ENCODE data around the gene PPP1CC. TPM values are rescaled to one million over a fixed set of nuclear protein-coding genes. Genes with fewer than 3 reads are reported as not detected.

The PPP1CC gene
- total RNA-seq, 6 experiments from 2014 or later = 32.8 to 51.7 (median 36.2) TPM

DNA sequence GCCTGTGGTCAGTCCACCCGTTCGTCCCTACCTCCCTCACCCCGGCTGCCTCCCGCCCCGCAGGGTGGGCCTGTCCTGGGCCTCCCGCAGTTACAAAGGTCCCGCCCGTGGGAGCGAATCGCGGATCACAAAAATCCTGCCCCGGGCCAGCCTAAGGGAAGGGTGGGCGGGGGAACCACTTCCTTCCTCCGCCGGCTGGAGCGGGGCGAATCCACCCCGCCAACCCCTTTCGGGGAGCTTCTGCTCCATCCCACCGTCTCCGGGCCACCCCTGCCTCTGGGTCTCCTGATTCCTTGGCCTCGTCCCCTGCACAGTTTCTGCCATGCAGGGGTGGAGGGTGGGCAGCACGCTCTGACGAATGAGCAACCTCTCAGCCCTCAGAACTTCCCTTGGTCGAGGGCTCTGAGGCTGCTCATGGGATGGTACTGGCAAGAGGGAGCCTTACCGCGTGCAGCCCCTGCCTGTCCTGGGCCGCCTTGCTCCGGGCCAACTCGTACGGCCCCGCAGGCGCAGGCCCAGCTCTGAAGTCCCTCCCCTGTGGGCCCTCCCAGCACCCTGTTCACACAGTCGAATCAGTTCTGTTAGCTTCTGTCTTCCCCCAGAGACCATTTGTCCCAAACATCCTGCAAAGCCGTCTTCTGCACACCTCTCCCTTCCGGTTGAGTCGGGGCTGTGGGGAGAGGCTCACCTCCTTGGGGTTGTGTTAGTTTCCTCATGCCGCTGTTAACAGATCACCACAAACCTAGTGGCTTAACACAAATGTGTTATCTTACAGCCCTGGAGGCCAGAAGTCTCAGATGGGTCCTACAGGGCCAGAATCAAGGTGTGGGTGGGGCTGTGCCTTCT is 53.2 kb downstream of the PPP1CC start:
- Histone ChIP-seq H3K36me3 (no peaks in the 10 kb centered on the region), H3K4me1 (peaks cover 0 to 8% (median 0%) of the 10 kb centered on the region in 4 donors), H3K27ac (peak overlapping the region; percentile 33 to 65 (median 44)), H3K9me3 (no peaks in the 10 kb centered on the region), H3K27me3 (no peaks in the 10 kb centered on the region), H3K4me3 (peak overlapping the region; percentile 53 to 55 (median 54))
- no peak for TF ChIP-seq POLR2A (IDR thresholded peaks at IDR 0.05)
- TF ChIP-seq, protein P1, sequence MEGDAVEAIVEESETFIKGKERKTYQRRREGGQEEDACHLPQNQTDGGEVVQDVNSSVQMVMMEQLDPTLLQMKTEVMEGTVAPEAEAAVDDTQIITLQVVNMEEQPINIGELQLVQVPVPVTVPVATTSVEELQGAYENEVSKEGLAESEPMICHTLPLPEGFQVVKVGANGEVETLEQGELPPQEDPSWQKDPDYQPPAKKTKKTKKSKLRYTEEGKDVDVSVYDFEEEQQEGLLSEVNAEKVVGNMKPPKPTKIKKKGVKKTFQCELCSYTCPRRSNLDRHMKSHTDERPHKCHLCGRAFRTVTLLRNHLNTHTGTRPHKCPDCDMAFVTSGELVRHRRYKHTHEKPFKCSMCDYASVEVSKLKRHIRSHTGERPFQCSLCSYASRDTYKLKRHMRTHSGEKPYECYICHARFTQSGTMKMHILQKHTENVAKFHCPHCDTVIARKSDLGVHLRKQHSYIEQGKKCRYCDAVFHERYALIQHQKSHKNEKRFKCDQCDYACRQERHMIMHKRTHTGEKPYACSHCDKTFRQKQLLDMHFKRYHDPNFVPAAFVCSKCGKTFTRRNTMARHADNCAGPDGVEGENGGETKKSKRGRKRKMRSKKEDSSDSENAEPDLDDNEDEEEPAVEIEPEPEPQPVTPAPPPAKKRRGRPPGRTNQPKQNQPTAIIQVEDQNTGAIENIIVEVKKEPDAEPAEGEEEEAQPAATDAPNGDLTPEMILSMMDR (IDR thresholded peaks at IDR 0.05) = no peak
- WGBS (ENCODE audit: insufficient coverage, low coverage, low lambda C conversion rate, missing lambda C conversion rate) = 29% methylated on average over 5 of the region's 38 CpGs
- intact Hi-C loops (cut with DNase I) = no loop called here
- ATAC-seq (peak; percentile 58 to 59 (median 58)), DNase-seq (peak; percentile 53 to 63 (median 62))

DNA sequence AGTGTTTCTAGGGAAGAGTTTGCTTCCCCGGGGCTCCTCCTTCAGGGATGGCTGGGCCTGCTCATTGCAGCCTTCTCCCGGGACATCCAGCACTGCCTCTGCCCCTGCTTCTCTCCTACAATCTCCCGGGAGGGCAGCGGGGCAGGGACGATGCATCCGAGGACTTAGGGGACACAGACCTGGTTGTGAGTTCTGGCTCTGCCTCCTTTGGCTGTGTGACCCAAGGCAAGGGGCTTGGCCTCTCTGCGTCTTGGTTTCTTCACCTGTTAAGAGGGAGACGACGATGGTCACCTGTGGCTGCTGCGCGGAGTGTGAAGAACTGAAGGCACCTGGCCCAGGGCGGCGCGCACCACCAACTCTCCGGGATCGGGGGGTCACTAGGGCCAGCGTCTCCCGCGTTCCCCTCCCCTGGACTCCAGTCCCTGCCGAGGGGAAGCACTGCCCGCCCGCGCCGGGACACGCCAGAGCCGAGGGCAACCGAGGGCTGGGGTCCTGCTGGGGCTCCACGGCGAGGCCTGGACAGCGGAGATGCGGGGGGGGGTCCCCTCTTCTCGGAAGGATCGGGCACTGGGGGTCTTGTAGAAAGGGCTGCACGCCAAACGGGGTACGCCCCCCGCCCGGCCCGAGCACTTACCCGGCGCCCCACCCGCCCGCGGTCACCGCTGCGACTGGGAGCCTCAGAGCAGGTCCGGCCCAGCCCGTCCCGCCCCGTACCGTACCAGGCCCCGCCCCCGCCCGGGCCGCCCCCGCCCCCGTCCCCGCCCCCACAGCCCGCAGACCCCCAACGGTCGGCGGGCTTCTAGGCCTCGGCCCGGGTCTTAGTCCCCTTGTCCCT is 54.0 kb downstream of the PPP1CC start, which contains the start of gene HVCN1:
TSS of gene HVCN1 (minus strand) at position 670 of the 835 bp plus-strand sequence. CDS start 5,870 bp downstream, outside the sequence.
- TF ChIP-seq POLR2A (IDR thresholded peaks at IDR 0.05) = no peak
- TF ChIP-seq, protein P1 (IDR thresholded peaks at IDR 0.05) = no peak
- intact Hi-C loops (cut with DNase I) = no loop called here
- H3K4me3 ChIP-seq = peak within 1 kb of the TSS; percentile 53 to 55 (median 54)
- H3K36me3 ChIP-seq = no peaks in the 10 kb centered on the region
- no peaks in the 10 kb centered on the region for H3K9me3 ChIP-seq
- 41% methylated on average over 2 of the region's 64 CpGs for WGBS (ENCODE audit: insufficient coverage, low coverage, low lambda C conversion rate, missing lambda C conversion rate)
- peak within 1 kb of the TSS; percentile 33 to 65 (median 44) for H3K27ac ChIP-seq
- H3K27me3 ChIP-seq = no peaks in the 10 kb centered on the region
- H3K4me1 ChIP-seq = peaks cover 0 to 8% (median 0%) of the 10 kb centered on the region in 4 donors
- ATAC-seq (peak; percentile 71 to 83 (median 80)), DNase-seq (peak; percentile 56 to 65 (median 63))

DNA sequence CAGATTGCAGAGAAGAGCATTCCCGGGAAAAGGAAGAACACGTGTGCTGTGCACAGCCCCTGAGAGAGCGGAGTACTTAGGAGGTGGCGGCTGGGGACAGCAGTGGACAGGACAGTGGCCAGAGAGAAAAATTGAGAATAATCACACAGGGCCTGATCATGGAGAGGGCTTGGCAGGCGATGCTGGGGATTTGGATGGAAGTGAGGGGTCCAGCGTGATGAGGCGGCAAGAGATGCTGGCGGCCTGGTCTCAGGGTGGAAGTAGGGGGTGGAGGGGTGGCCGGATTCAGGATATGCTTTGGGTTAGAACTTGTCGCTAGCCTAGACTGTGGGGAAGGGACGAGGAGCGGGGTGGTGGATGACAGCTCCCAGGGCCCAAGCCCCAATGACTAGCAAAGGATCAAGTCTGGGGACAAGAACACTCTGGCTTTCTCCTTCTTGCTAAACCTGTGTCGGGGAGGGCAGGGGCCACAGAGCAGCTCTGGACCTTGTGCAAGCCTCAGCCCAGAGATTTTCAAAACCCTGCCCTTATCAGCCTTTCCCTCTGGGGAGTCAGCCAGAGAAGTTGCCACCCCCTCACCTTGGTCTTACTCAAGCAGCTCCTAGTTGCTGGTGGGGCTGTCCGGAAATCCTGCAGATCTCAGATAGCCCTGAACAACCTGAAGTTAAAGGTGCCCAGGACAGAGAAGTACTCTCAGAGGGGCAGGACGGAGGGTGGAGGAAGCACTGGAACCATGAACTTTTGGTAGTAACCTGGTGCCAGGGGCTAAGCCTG is 55.1 kb downstream of the PPP1CC start:
- H3K27ac ChIP-seq = no peak overlapping the region
- H3K36me3 ChIP-seq = no peaks in the 10 kb centered on the region
- 83% methylated on average over 14 of the region's 15 CpGs for WGBS (ENCODE audit: insufficient coverage, low coverage, low lambda C conversion rate, missing lambda C conversion rate)
- intact Hi-C loops (cut with DNase I) = no loop called here
- TF ChIP-seq POLR2A (IDR thresholded peaks at IDR 0.05) = no peak
- TF ChIP-seq, protein P1 (IDR thresholded peaks at IDR 0.05) = no peak
- ATAC-seq (no peak), DNase-seq (no peak)
- no peaks in the 10 kb centered on the region for H3K27me3 ChIP-seq
- no peak overlapping the region for H3K4me3 ChIP-seq
- peaks cover 0 to 8% (median 0%) of the 10 kb centered on the region in 4 donors for H3K4me1 ChIP-seq
- H3K9me3 ChIP-seq = no peaks in the 10 kb centered on the region

DNA sequence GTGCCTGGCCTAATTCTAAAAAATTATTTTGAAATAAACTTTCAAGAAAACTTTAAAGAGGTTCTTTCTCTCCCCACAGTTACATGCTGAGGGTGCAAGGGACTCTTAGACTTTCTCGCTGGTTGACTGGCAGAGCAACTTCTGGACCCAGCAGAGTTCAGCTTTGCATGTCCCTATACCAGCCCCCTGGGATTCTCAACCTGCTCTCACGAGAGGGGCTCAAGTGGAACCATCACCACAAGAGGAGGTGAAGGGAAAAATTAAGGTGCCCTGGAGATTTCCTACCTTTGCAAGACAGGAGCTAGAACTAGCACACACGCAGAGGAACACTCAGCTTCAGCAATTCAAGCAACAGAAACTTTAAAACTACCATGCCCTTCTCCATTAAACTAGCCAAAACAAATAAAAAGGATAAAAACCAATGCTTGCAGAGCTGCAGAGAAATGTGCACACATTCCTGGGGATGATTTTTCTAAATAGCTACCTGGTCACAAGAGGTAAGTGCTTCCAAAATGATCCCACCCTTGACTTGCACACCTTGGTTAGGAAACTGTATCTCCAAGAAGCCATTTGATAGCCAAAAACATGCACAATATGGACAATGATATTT is 56.3 kb downstream of the PPP1CC start:
- no peak for ATAC-seq
- WGBS (ENCODE audit: insufficient coverage, low coverage, low lambda C conversion rate, missing lambda C conversion rate) = 83% methylated on average over 3 of the region's 3 CpGs
- H3K27ac ChIP-seq = no peak overlapping the region
- no peak overlapping the region for H3K4me3 ChIP-seq
- TF ChIP-seq POLR2A (IDR thresholded peaks at IDR 0.05) = no peak
- TF ChIP-seq, protein P1 (IDR thresholded peaks at IDR 0.05) = no peak
- intact Hi-C loops (cut with DNase I) = no loop called here
- no peaks in the 10 kb centered on the region for H3K27me3 ChIP-seq
- peaks cover 0 to 8% (median 0%) of the 10 kb centered on the region in 4 donors for H3K4me1 ChIP-seq
- no peak for DNase-seq
- no peaks in the 10 kb centered on the region for H3K36me3 ChIP-seq
- no peaks in the 10 kb centered on the region for H3K9me3 ChIP-seq

All from right lobe of liver (tissue), 6 donors.